ENCODE measurements around the gene AADACL3. TPM values are rescaled to one million over a fixed set of nuclear protein-coding genes. Genes with fewer than 3 reads are reported as not detected.

Gene AADACL3
- polyA plus RNA-seq, 1 of the 3 experiments (the other 2 are of a cell fraction): not detected

DNA sequence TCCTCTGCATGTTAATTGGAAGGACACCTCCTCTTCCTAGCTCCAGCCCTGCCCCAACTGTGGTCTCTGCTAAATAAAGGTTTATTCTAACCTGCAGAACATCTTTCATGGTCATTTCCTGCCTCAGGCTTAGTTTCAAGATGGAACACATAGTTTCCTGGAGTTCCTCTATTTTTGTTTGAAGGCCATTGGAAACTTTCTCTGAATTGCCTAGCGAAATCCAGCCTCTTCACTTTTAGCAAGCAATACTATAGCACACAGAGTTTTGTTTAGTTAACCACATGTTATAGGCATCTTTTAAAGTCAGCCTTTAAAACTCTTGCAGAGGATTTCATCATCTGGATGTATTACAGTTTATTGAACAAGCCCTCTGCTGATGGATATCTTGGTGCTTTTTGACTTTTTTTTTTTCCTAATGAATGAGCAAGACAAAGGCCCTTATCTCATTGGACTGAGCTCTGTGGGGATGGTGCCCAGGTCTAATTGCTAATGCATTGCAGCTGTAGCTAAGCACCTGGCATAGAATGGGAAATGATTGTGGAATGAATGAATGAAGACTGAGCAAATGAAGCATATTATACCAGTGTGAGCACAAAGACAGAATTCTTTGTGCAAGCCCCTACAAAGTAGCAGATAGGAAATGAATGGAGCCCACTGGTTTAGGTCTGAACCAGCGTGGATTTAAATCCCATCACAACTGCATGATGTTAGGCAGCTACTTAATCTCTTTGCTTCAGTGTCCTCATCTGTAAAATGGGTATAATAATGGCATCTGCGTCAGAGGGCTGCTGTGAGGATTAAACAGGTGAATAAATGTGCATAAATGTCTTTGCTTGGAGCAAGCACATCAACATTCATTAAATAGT is 29.4 kb downstream of the AADACL3 start:
- Histone ChIP-seq H3K4me2 (no peak overlapping the region), H3K4me3 (ENCODE audit: low read depth in 2 of 2, low read length in 1 of 2) (no peak overlapping the region), H3K4me1 (ENCODE audit: control insufficient read depth in 1 of 2, insufficient read depth in 2 of 2, low read depth in 1 of 2, low read length in 1 of 2) (no peaks in the 10 kb centered on the region; a peak in 1 of 4 replicates), H3K9me2 (no peaks in the 10 kb centered on the region), H4K20me1 (ENCODE audit: insufficient read depth) (no peaks in the 10 kb centered on the region), H3K27ac (ENCODE audit: low read depth in 2 of 2, low read length in 1 of 2) (peak overlapping the region in 1 of 2 experiments; percentile 36; a peak in 1 of 4 replicates), H3K9ac (no peak overlapping the region), H3K27me3 (ENCODE audit: insufficient read depth) (no peaks in the 10 kb centered on the region), H3F3A (replicated peaks; ENCODE audit: insufficient read depth) (no peaks in the 10 kb centered on the region), H3K9me3 (no peaks in the 10 kb centered on the region), H2AFZ (ENCODE audit: low read depth) (no peak overlapping the region), H3K36me3 (replicated peaks in 1 of 2; ENCODE audit: control insufficient read depth in 1 of 2, insufficient read depth in 2 of 2, low read length in 1 of 2) (no peaks in the 10 kb centered on the region), H3K79me2 (ENCODE audit: insufficient read depth) (no peaks in the 10 kb centered on the region)
- TF ChIP-seq GATA2 (CRISPR knock-in tag; IDR thresholded peaks at IDR 0.05): peak; percentile 92
- no peak for TF ChIP-seq RAD21 (IDR thresholded peaks at IDR 0.05; ENCODE audit: low read length)
- TF ChIP-seq FOXJ3 (CRISPR knock-in tag; IDR thresholded peaks at IDR 0.05): 0 out of 2 replicates have a peak, but pooled peaks have one; percentile 24
- TF ChIP-seq CHD2 (IDR thresholded peaks at IDR 0.05; ENCODE audit: low read length, partially characterized antibody): peak; percentile 12
- TF ChIP-seq EP300 (IDR thresholded peaks at IDR 0.05; ENCODE audit: borderline replicate concordance in 1 of 2, low read depth in 1 of 2, low read length in 1 of 2): peak in 1 of 2 experiments; percentile 60; a peak in 2 of 4 replicates
- TF ChIP-seq RXRA (IDR thresholded peaks at IDR 0.05; ENCODE audit: borderline replicate concordance, low read depth): no peak
- no peak for TF ChIP-seq TCF12 (IDR thresholded peaks at IDR 0.05)
- TF ChIP-seq, protein P1, sequence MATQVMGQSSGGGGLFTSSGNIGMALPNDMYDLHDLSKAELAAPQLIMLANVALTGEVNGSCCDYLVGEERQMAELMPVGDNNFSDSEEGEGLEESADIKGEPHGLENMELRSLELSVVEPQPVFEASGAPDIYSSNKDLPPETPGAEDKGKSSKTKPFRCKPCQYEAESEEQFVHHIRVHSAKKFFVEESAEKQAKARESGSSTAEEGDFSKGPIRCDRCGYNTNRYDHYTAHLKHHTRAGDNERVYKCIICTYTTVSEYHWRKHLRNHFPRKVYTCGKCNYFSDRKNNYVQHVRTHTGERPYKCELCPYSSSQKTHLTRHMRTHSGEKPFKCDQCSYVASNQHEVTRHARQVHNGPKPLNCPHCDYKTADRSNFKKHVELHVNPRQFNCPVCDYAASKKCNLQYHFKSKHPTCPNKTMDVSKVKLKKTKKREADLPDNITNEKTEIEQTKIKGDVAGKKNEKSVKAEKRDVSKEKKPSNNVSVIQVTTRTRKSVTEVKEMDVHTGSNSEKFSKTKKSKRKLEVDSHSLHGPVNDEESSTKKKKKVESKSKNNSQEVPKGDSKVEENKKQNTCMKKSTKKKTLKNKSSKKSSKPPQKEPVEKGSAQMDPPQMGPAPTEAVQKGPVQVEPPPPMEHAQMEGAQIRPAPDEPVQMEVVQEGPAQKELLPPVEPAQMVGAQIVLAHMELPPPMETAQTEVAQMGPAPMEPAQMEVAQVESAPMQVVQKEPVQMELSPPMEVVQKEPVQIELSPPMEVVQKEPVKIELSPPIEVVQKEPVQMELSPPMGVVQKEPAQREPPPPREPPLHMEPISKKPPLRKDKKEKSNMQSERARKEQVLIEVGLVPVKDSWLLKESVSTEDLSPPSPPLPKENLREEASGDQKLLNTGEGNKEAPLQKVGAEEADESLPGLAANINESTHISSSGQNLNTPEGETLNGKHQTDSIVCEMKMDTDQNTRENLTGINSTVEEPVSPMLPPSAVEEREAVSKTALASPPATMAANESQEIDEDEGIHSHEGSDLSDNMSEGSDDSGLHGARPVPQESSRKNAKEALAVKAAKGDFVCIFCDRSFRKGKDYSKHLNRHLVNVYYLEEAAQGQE (IDR thresholded peaks at IDR 0.05; ENCODE audit: low read depth, low read length): no peak
- TF ChIP-seq RCOR1 (IDR thresholded peaks at IDR 0.05; ENCODE audit: low read length): 0 out of 2 replicates have a peak, but pooled peaks have one; percentile 16
- TF ChIP-seq, protein P2, sequence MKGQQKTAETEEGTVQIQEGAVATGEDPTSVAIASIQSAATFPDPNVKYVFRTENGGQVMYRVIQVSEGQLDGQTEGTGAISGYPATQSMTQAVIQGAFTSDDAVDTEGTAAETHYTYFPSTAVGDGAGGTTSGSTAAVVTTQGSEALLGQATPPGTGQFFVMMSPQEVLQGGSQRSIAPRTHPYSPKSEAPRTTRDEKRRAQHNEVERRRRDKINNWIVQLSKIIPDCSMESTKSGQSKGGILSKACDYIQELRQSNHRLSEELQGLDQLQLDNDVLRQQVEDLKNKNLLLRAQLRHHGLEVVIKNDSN (IDR thresholded peaks at IDR 0.05; ENCODE audit: borderline replicate concordance, low read depth): no peak
- ChIA-PET CTCF (interaction anchor here (1.2 kb wide), 1 partner anchor 86 kb away, joined by 3 read pairs; no protein-coding TSS in a partner anchor), POLR2A (no interaction called here)
- DNase-seq: peak; percentile 34
- 2% methylated on average over 3 of the region's 3 CpGs for WGBS (ENCODE audit: low lambda C conversion rate)

DNA sequence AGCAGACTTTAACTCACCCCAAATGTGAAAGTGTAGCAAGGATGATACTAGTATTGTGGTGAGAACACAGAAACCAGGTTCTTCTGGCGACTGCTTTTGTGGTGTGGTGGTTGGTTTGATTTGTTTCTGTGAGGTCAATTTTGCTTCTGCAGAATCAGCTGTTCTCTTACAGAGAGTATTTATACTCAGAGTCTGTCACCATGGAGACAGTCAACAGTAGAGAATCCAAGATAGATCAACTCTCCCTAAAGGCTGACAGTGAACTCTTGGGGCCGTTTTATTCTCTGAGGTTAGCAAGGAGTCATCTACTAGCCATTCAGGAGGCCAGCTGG is 30.0 kb downstream of the AADACL3 start, which contains the start of gene CFAP107:
Gene CFAP107, plus strand, starts transcription at position 209 of the 332 bp plus-strand sequence. CDS start 231 bp downstream, outside the sequence.
- Histone ChIP-seq H3K9me3 (no peaks in the 10 kb centered on the region), H3K79me2 (ENCODE audit: insufficient read depth) (no peaks in the 10 kb centered on the region), H3K4me3 (ENCODE audit: low read depth in 2 of 2, low read length in 1 of 2) (no peak within 1 kb of the TSS), H3K36me3 (replicated peaks in 1 of 2; ENCODE audit: control insufficient read depth in 1 of 2, insufficient read depth in 2 of 2, low read length in 1 of 2) (no peaks in the 10 kb centered on the region), H3K4me1 (ENCODE audit: control insufficient read depth in 1 of 2, insufficient read depth in 2 of 2, low read depth in 1 of 2, low read length in 1 of 2) (no peaks in the 10 kb centered on the region; a peak in 1 of 4 replicates), H2AFZ (ENCODE audit: low read depth) (no peak within 1 kb of the TSS; the same call in 1 of the 2 replicates), H3K9me2 (no peaks in the 10 kb centered on the region), H3K4me2 (no peak within 1 kb of the TSS), H3K27me3 (ENCODE audit: insufficient read depth) (no peaks in the 10 kb centered on the region), H3F3A (replicated peaks; ENCODE audit: insufficient read depth) (no peaks in the 10 kb centered on the region), H3K9ac (no peak within 1 kb of the TSS), H3K27ac (ENCODE audit: low read depth in 2 of 2, low read length in 1 of 2) (peak within 1 kb of the TSS in 1 of 2 experiments; percentile 36; a peak in 1 of 4 replicates), H4K20me1 (ENCODE audit: insufficient read depth) (no peaks in the 10 kb centered on the region)
- TF ChIP-seq RXRA (IDR thresholded peaks at IDR 0.05; ENCODE audit: borderline replicate concordance, low read depth) (no peak), MEF2A (IDR thresholded peaks at IDR 0.05; ENCODE audit: borderline replicate concordance, low read depth) (no peak), ELF1 (IDR thresholded peaks at IDR 0.05) (no peak), TCF12 (IDR thresholded peaks at IDR 0.05) (no peak)
- TF ChIP-seq, protein P3, sequence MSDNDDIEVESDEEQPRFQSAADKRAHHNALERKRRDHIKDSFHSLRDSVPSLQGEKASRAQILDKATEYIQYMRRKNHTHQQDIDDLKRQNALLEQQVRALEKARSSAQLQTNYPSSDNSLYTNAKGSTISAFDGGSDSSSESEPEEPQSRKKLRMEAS (IDR thresholded peaks at IDR 0.05; ENCODE audit: low read depth): no peak
- TF ChIP-seq, protein P2 (IDR thresholded peaks at IDR 0.05; ENCODE audit: borderline replicate concordance, low read depth): no peak
- DNase-seq: no peak
- POLR2A ChIA-PET: no interaction called here
- 0% methylated on average over 2 of the region's 2 CpGs for WGBS (ENCODE audit: low lambda C conversion rate)
- CTCF ChIA-PET: no interaction called here

Data from SK-N-SH (cell line).